ENCODE data around the gene HLA-G.
"Not testable (repeated sequence)": the region's sequence is repeated elsewhere in the genome, so short reads cannot be mapped to it uniquely, and the experiment has no call there.

The HLA-G gene

DNA sequence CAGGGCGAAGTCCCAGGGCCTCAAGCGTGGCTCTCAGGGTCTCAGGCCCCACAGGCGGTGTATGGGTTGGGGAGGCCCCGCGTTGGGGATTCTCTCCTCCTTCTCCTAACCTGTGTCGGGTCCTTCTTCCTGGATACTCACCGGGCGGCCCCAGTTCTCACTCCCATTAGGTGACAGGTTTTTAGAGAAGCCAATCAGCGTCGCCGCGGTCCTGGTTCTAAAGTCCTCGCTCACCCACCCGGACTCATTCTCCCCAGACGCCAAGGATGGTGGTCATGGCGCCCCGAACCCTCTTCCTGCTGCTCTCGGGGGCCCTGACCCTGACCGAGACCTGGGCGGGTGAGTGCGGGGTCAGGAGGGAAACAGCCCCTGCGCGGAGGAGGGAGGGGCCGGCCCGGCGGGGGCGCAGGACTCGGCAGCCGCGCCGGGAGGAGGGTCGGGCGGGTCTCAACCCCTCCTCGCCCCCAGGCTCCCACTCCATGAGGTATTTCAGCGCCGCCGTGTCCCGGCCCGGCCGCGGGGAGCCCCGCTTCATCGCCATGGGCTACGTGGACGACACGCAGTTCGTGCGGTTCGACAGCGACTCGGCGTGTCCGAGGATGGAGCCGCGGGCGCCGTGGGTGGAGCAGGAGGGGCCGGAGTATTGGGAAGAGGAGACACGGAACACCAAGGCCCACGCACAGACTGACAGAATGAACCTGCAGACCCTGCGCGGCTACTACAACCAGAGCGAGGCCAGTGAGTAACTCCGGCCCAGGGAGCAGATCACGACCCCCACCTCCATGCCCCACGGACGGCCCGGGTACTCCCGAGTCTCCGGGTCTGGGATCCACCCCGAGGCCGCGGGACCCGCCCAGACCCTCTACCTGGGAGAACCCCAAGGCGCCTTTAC lies at the start of gene HLA-G:
TSS of gene HLA-G (plus strand) at position 247 of the 892 bp plus-strand sequence. CDS start at position 267, 20 bp downstream.
- DNase-seq (ENCODE audit: low spot score) = no peak

DNA sequence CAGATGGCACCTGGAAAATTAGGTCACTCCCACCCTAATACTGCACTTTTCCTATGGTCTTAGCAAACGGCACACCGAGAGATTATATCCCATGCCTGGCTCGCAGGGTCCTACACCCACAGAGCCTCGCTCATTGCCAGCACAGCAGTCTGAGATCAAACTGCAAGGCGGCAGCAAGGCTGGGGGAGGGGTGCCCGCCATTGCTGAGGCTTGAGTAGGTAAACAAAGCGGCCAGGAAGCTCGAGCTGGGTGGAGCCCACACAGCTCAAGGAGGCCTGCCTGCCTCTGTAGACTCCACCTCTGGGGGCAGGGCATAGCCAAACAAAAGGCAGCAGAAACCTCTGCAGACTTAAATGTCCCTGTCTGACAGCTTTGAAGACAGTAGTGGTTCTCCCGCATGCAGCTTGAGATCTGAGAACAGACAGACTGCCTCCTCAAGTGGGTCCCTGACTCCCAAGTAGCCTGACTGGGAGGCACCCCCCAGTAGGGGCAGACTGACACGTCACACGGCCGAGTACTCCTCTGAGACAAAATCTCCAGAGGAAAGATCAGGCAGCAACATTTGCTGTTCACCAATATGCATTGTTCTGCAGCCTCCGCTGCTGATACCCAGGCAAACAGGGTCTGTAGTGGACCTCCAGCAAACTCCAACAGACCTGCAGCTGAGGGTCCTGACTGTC lies 47.5 kb upstream of the HLA-G start:
- not testable (repeated sequence) for DNase-seq (ENCODE audit: low spot score)

- DNase-seq (ENCODE audit: low spot score) = no peak
Observed at GRCh38 chr6:29789176-29789575, 38.4 kb upstream of the HLA-G start.

- DNase-seq (ENCODE audit: low spot score) = peak; percentile 93
Observed at GRCh38 chr6:29790626-29791025, 37.0 kb upstream of the HLA-G start.

GRCh38 chr6:29791162-29791561 lies 36.5 kb upstream of the HLA-G start:
- DNase-seq (ENCODE audit: low spot score) = peak; percentile 60

GRCh38 chr6:29791786-29792122 lies 35.9 kb upstream of the HLA-G start:
- DNase-seq (ENCODE audit: low spot score) = peak; percentile 34

GRCh38 chr6:29792123-29793035 lies 35.2 kb upstream of the HLA-G start:
- peak; percentile 61 for DNase-seq (ENCODE audit: low spot score)

DNA sequence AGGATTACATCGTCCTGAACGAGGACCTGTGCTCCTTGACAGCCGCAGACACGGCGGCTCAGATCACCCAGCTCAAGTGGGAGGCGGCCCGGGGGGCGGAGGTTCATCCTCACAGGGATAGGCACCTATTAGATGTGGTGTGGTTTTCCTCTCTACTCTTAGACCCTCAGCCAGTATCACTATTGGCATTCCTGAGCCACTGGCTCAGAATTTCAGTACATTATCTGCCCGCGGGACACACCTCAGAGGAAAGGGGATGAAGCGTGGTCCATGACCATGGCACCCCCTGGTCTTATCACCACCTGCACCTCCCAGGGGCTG lies 34.6 kb upstream of the HLA-G start:
- no peak for DNase-seq (ENCODE audit: low spot score)

DNA sequence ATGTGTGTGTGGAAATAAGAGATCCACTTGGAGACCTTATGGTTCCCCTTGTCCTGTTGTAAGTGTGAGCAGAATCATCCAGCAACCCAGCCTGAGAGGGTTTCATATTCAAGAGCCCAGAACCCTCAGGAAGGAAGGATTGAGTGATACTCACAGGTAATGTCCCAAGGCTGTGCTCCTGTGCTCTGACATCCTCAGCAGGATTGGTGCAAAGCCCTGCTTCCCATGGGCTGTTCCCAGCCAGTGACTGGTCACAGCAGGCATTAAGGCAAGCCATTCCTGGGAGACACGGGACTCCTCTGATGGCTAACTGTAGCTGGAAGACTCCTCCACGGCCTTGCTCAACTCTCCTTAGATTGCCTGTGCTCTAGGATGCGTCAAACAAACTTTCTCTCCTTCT lies 33.8 kb upstream of the HLA-G start:
- DNase-seq (ENCODE audit: low spot score) = no peak

GRCh38 chr6:29796026-29796425 lies 31.6 kb upstream of the HLA-G start:
- DNase-seq (ENCODE audit: low spot score) = no peak

GRCh38 chr6:29797135-29797534 lies 30.5 kb upstream of the HLA-G start:
- DNase-seq (ENCODE audit: low spot score) = peak; percentile 89

DNA sequence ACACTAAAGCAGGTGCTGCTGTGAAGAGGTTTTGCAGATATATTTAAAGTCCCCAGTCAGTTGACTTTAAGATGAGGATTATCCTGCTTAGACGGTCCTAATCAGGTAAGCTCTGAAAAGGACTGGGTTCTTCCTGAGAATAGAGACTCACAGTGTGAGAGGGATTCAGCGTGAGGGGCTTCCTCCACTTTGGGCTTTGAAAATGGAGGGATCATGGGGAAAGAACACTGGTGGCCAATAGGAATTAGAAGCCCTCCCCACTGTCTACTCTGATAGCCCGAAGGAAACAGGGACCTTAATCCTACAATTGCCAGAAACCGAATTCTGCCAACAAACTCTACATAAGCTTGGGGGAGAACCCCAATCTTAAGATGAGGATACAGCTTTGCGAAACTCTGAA lies 29.7 kb upstream of the HLA-G start:
- no peak for DNase-seq (ENCODE audit: low spot score)

GRCh38 chr6:29800254-29800653 lies 27.4 kb upstream of the HLA-G start:
- no peak for DNase-seq (ENCODE audit: low spot score)

DNA sequence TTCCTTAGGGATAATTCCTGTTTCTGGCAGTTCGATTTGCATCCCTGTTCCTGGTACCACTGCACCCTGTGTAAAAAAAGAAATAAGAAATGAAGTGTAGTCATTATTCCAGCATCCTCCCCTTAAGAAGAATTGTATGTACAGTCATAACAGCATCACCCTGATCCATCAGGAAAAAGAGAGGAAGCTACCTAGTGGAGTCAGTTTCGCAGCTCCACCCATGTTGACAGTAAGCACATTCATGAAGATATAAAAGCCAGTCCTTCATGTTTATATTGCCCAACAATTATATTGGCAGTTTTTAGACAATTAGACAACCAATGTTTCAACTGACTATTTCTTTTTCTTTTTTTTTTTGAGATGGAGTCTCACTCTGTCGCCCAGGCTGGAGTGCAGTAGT lies 21.2 kb upstream of the HLA-G start:
- DNase-seq (ENCODE audit: low spot score) = no peak

GRCh38 chr6:29809249-29809648 lies 18.4 kb upstream of the HLA-G start:
- DNase-seq (ENCODE audit: low spot score) = peak; percentile 32

DNA sequence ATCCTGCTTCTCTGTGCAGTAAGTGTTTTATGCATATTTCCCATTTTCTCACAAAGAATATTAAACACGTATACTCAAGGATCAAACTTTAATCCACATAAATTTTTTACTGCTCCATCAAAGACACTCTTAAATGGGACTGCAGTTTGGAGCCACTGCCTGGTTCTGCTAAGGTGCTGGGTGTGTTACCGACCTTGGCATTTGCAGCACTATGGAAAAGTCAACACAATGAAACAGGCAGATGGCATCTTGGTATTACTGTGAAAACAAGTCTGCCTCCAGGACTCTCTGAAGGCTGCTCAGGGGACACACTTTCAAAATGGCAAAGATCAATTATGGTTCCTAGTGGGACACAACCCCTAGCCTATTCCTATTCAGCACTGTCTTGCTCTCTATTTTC lies 17.3 kb upstream of the HLA-G start:
- no peak for DNase-seq (ENCODE audit: low spot score)

DNA sequence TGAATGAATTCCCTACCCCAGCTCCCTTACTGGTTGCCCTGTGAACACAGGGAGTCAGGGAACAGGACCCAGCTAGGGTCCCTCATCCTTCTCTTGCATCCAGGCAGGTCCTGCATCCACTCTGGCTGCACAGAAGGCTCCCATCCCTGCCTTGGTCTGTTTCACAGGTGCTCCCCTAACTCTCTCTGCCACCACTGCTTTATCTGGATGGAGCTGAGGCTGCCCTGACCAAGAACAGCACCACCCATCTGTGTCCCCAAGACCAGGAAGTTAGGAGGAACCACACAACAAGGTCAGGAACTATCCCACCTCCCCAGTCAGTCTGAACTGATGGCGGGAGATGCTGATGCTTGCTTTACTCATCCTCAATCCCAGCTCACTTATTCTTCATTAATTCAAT lies 16.2 kb upstream of the HLA-G start:
- DNase-seq (ENCODE audit: low spot score) = no peak

DNA sequence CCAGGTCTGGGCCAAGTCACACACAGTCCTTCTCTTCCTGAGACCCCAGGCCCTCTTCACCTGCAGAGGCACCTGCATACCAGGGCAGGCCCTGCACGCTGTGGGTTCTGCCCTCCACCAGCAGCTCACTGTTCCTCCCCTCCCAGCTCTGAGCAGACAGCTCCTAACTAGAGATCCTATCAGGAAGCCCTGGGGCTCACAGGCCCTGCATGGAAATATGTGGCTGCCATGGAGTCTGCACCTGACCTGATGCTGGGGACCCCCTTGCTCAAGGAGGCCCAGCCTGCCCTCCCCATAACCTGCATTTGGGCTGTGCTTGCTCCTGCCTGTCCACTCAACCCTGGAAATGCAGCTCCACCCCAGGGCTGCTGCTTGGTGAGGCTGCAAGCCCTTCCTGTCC lies 14.6 kb upstream of the HLA-G start:
- no peak for DNase-seq (ENCODE audit: low spot score)

- peak; percentile 83 for DNase-seq (ENCODE audit: low spot score)
Observed at GRCh38 chr6:29813809-29814208, 13.8 kb upstream of the HLA-G start.

DNA sequence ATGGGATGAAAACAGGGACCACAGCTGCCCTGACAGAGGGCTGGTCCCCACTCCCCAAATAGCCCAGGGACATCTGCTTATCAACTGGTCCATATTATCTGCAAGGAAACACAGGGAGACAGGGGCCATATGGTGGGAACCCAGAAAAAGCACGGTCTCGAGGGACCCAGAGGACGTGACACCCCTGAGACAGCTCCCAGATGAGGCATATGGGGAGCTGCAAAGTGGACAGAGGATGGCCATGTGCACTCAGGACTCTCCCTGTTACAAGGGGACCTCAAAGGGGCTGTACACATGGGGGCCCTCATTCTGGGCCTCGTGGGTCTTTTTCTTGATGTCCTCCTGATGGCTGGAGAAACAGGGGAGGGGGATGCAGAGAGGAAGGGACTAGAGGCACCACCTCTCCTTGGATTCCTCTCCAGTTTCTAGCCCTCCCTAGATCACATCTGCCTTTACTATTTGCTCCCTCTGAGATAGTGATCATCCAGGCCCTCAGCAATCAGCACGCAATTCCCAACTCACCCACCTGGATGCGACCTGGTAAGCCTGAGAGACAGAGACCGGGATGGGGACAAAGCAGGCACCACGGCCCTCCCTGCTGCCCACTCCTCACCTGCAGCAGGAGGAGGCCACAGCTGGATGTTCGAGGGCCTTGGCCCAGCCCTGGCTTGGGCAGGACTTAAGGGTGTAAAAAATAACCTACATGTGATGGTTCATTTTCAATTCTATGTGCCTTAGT lies 13.1 kb upstream of the HLA-G start:
- no peak for DNase-seq (ENCODE audit: low spot score)

GRCh38 chr6:29815118-29815750 lies 12.4 kb upstream of the HLA-G start:
- no peak for DNase-seq (ENCODE audit: low spot score)
